HEK293 (cell line): ENCODE data around the gene PRRG3.

Experiments
- CTCF ChIA-PET: fragments of 350-600 bp; formaldehyde crosslinking; extraction: SDS; loops from one replicate; lab custom pipeline; 2021; ENCODE audit warnings: antibody characterized with exemption; lab: Yijun Ruan, JAX
- POLR2A ChIA-PET: fragments of 300-600 bp; formaldehyde crosslinking; extraction: SDS; loops from one replicate; lab custom pipeline; 2020; ENCODE audit warnings: antibody characterized with exemption, inconsistent platforms; lab: Yijun Ruan, JAX
- H3K27ac ChIP-seq: fragments of 200-500 bp; sonication (Bioruptor generic); 2 replicates; pipeline ENCODE4 v1.5.1; 2014; ENCODE audit warnings: low read depth, low read length, control low read depth, inconsistent platforms; ENCODE audit errors: extremely low read depth
- H3K36me3 ChIP-seq, 2 experiments: fragments of 200-500 bp in 1 of 2; sonication (Bioruptor generic) in 1 of 2; 1 replicate in 1 of 2; 2 replicates in 1 of 2; pipeline ENCODE4 v1.5.1; 2014 to 2017; ENCODE audit warnings: inconsistent platforms in 2 of 2, low read length in 2 of 2; ENCODE audit not compliant: control insufficient read depth in 2 of 2, insufficient read depth in 1 of 2
- H3K4me1 ChIP-seq: fragments of 200-500 bp; sonication (Bioruptor generic); 2 replicates; pipeline ENCODE4 v1.5.1; 2014; ENCODE audit warnings: mild to moderate bottlenecking, low read length, inconsistent platforms; ENCODE audit not compliant: control insufficient read depth, insufficient read depth
- H3K4me3 ChIP-seq: 2 replicates; pipeline ENCODE4 v1.5.1; 2011; ENCODE audit warnings: low read depth, mild to moderate bottlenecking, control low read depth, low read length, moderate library complexity
- H3K9me3 ChIP-seq: fragments of 200-500 bp; sonication (Bioruptor generic); 2 replicates; pipeline ENCODE4 v1.5.1; 2014; ENCODE audit warnings: low read depth, low read length, inconsistent platforms; ENCODE audit not compliant: control insufficient read depth, insufficient read depth
- KLF16 ChIP-seq: fragments of 450-650 bp; formaldehyde crosslinking; IDR thresholded peaks from 2 replicates; pipeline ENCODE4 v1.5.1; 2017; ENCODE audit warnings: missing biosample characterization, missing genetic modification characterization
- KLF17 ChIP-seq: fragments of 450-650 bp; formaldehyde crosslinking; IDR thresholded peaks from 2 replicates; pipeline ENCODE4 v1.5.1; 2016; ENCODE audit warnings: missing biosample characterization, missing genetic modification characterization
- MYNN ChIP-seq: fragments of 450-650 bp; formaldehyde crosslinking; IDR thresholded peaks from 2 replicates; pipeline ENCODE4 v1.5.1; 2016; ENCODE audit warnings: missing biosample characterization, missing genetic modification characterization, borderline replicate concordance
- PRDM6 ChIP-seq: fragments of 450-650 bp; formaldehyde crosslinking; IDR thresholded peaks from 2 replicates; pipeline ENCODE4 v1.5.1; 2017; ENCODE audit warnings: missing biosample characterization, missing genetic modification characterization
- SCRT1 ChIP-seq: fragments of 450-650 bp; formaldehyde crosslinking; IDR thresholded peaks from 2 replicates; pipeline ENCODE4 v1.5.1; 2016; ENCODE audit warnings: missing biosample characterization, missing genetic modification characterization, borderline replicate concordance
- TSHZ1 ChIP-seq: fragments of 450-650 bp; formaldehyde crosslinking; IDR thresholded peaks from 2 replicates; pipeline ENCODE4 v1.5.1; 2016; ENCODE audit warnings: missing biosample characterization, missing genetic modification characterization, borderline replicate concordance
- ZBTB21 ChIP-seq: fragments of 450-650 bp; formaldehyde crosslinking; IDR thresholded peaks from 2 replicates; pipeline ENCODE4 v1.5.1; 2017; ENCODE audit warnings: missing biosample characterization, missing genetic modification characterization
- ZBTB26 ChIP-seq: fragments of 450-650 bp; formaldehyde crosslinking; optimal IDR thresholded peaks from 2 replicates; pipeline ENCODE3; 2016; ENCODE audit warnings: missing biosample characterization, mild to moderate bottlenecking, missing genetic modification characterization
- ZNF16 ChIP-seq: fragments of 450-650 bp; formaldehyde crosslinking; IDR thresholded peaks from 2 replicates; pipeline ENCODE4 v1.5.1; 2016; ENCODE audit warnings: low read depth, missing biosample characterization, missing genetic modification characterization
- ZNF2 ChIP-seq: fragments of 450-650 bp; formaldehyde crosslinking; IDR thresholded peaks from 2 replicates; pipeline ENCODE4 v1.5.1; 2016; ENCODE audit warnings: missing biosample characterization, missing genetic modification characterization
- ZNF211 ChIP-seq: fragments of 450-650 bp; formaldehyde crosslinking; IDR thresholded peaks from 2 replicates; pipeline ENCODE4 v1.5.1; 2016; ENCODE audit warnings: low read depth, missing biosample characterization, missing genetic modification characterization
- ZNF23 ChIP-seq: fragments of 450-650 bp; formaldehyde crosslinking; IDR thresholded peaks from 2 replicates; pipeline ENCODE4 v1.5.1; 2016; ENCODE audit warnings: missing biosample characterization, missing genetic modification characterization, borderline replicate concordance
- ZNF341 ChIP-seq: fragments of 450-650 bp; formaldehyde crosslinking; IDR thresholded peaks from 2 replicates; pipeline ENCODE4; 2016; ENCODE audit warnings: low read depth, missing biosample characterization, missing genetic modification characterization
- ZNF354C ChIP-seq: fragments of 450-650 bp; formaldehyde crosslinking; IDR thresholded peaks from 2 replicates; pipeline ENCODE4 v1.5.1; 2016; ENCODE audit warnings: missing biosample characterization, missing genetic modification characterization, low read depth, borderline replicate concordance
- ZNF391 ChIP-seq: fragments of 450-650 bp; formaldehyde crosslinking; IDR thresholded peaks from 2 replicates; pipeline ENCODE4 v1.5.1; 2016; ENCODE audit warnings: low read depth, missing biosample characterization, missing genetic modification characterization, borderline replicate concordance
- ZNF398 ChIP-seq: fragments of 450-650 bp; formaldehyde crosslinking; IDR thresholded peaks from 2 replicates; pipeline ENCODE4 v1.5.1; 2017; ENCODE audit warnings: missing biosample characterization, missing genetic modification characterization
- ZNF473 ChIP-seq: fragments of 450-650 bp; formaldehyde crosslinking; IDR thresholded peaks from 2 replicates; pipeline ENCODE4 v1.5.1; 2017; ENCODE audit warnings: missing biosample characterization, missing genetic modification characterization
- ZNF488 ChIP-seq: fragments of 450-650 bp; formaldehyde crosslinking; IDR thresholded peaks from 2 replicates; pipeline ENCODE4 v1.5.1; 2016; ENCODE audit warnings: missing biosample characterization, missing genetic modification characterization
- ZNF501 ChIP-seq: fragments of 450-650 bp; formaldehyde crosslinking; IDR thresholded peaks from 2 replicates; pipeline ENCODE4 v1.5.1; 2016; ENCODE audit warnings: missing biosample characterization, missing genetic modification characterization
- ZNF555 ChIP-seq: fragments of 450-650 bp; formaldehyde crosslinking; conservative IDR thresholded peaks from 2 replicates; pipeline ENCODE4 v1.5.1; 2017; ENCODE audit warnings: missing biosample characterization, mild to moderate bottlenecking, missing genetic modification characterization, inconsistent platforms
- ZNF585B ChIP-seq: fragments of 450-650 bp; formaldehyde crosslinking; IDR thresholded peaks from 2 replicates; pipeline ENCODE4 v1.5.1; 2016; ENCODE audit warnings: missing biosample characterization, missing genetic modification characterization
- ZNF596 ChIP-seq: fragments of 450-650 bp; IDR thresholded peaks from 2 replicates; pipeline ENCODE4 v1.5.0; 2018; ENCODE audit warnings: missing biosample characterization, mild to moderate bottlenecking, missing genetic modification characterization, moderate library complexity
- ZNF610 ChIP-seq: fragments of 450-650 bp; formaldehyde crosslinking; IDR thresholded peaks from 2 replicates; pipeline ENCODE4 v1.5.1; 2016; ENCODE audit warnings: missing biosample characterization, missing genetic modification characterization, borderline replicate concordance
- ZNF837 ChIP-seq: fragments of 450-650 bp; formaldehyde crosslinking; IDR thresholded peaks from 2 replicates; pipeline ENCODE4 v1.5.1; 2016; ENCODE audit warnings: missing biosample characterization, missing genetic modification characterization

Gene PRRG3

GRCh38 chrX:151735219-151735618 lies 40.0 kb downstream of the PRRG3 start (continued):
- TF ChIP-seq ZNF23 (no peak), ZNF596 (tag by site-specific recombination) (no peak), ZNF473 (tag by site-specific recombination) (no peak), ZNF2 (no peak)

- TF ChIP-seq ZNF837 (no peak), ZNF16 (tag by site-specific recombination) (no peak), ZNF585B (tag by site-specific recombination) (no peak), ZNF501 (tag by site-specific recombination) (no peak), ZNF211 (tag by site-specific recombination) (no peak), ZNF398 (tag by site-specific recombination) (no peak), ZBTB21 (tag by site-specific recombination) (no peak), ZNF610 (tag by site-specific recombination) (no peak), ZNF555 (tag by site-specific recombination) (no peak), PRDM6 (tag by site-specific recombination) (no peak), KLF17 (no peak), ZNF341 (tag by site-specific recombination) (no peak), SCRT1 (no peak), ZBTB26 (tag by site-specific recombination) (no peak), ZNF391 (tag by site-specific recombination) (no peak), KLF16 (tag by site-specific recombination) (no peak), ZNF354C (no peak), TSHZ1 (tag by site-specific recombination) (no peak), MYNN (tag by site-specific recombination) (no peak), ZNF488 (no peak)
- Histone ChIP-seq H3K9me3 (no peaks in the 10 kb centered on the region), H3K4me3 (no peak overlapping the region), H3K36me3 (no peaks in the 10 kb centered on the region), H3K4me1 (no peaks in the 10 kb centered on the region), H3K27ac (no peak overlapping the region)
- ChIA-PET CTCF (no interaction called here), POLR2A (no interaction called here)
Measured at GRCh38 chrX:151736685-151737084, 41.4 kb downstream of the PRRG3 start.
